ENCODE data around the gene LRRC59.

- TF ChIP-seq HDAC6 (IDR thresholded peaks at IDR 0.05; ENCODE audit: low read depth, low read length) (no peak), CTCF (CRISPR knock-in tag; IDR thresholded peaks at IDR 0.05) (no peak), BRF2 (CRISPR knock-in tag; IDR thresholded peaks at IDR 0.05) (no peak)
Observed at GRCh38 chr17:50375858-50376538, 21.3 kb downstream of the LRRC59 start.

Data from HepG2 (cell line).